Activated B cell treated with CpG ODN at 0.5 μM for 24 hours (primary cell): ENCODE measurements around the gene ENPP1. TPM values are rescaled to one million over a fixed set of nuclear protein-coding genes. Genes with fewer than 3 reads are reported as not detected.

Experiments used
- ATAC-seq: fragments of 200-7000 bp; cut with Tn5 transposase; one replicate; pipeline ENCODE4 v1.10.0; 2021; ENCODE audit warnings: low read depth, mild to moderate bottlenecking, moderate library complexity
- CTCF ChIA-PET: fragments of 350-600 bp; sonication (Branson Sonifier 250); formaldehyde crosslinking; loops from one replicate; lab custom pipeline; 2021; ENCODE audit warnings: antibody characterized with exemption; lab: Charles Lee
- POLR2A ChIA-PET: fragments of 350-600 bp; sonication (Branson Sonifier 250); formaldehyde crosslinking; loops from one replicate; lab custom pipeline; 2021; ENCODE audit warnings: antibody characterized with exemption; lab: Charles Lee
- DNase-seq: peaks from one replicate; pipeline ENCODE4 v3.0.0; 2022
- H3K27ac Mint-ChIP-seq: one replicate; pipeline ENCODE4 v1.8.0; 2020; ENCODE audit warnings: mixed read lengths
- H3K27me3 Mint-ChIP-seq: one replicate; pipeline ENCODE4 v1.8.0; 2021; ENCODE audit warnings: mixed read lengths
- H3K36me3 Mint-ChIP-seq: one replicate; pipeline ENCODE4 v1.8.0; 2021; ENCODE audit warnings: low read depth, mixed read lengths
- H3K4me1 Mint-ChIP-seq: one replicate; pipeline ENCODE4 v1.8.0; 2021; ENCODE audit warnings: mixed read lengths
- H3K4me3 Mint-ChIP-seq: one replicate; pipeline ENCODE4 v1.8.0; 2020; ENCODE audit warnings: mild to moderate bottlenecking, mixed read lengths
- H3K9me3 Mint-ChIP-seq: one replicate; pipeline ENCODE4 v1.8.0; 2020; ENCODE audit warnings: mixed read lengths
- intact Hi-C: fragments of 100-400 bp; cut with micrococcal nuclease; formaldehyde crosslinking; loops from one replicate; pipeline ENCODE4 v1.15.1; 2024
- total RNA-seq: library from RNA; stranded (reverse); gene quantifications from 2 replicates; pipeline ENCODE4 v1.2.3, GENCODE V29; 2022
- TF ChIP-seq, protein P1 (sequence below): fragments of 200-600 bp; IDR thresholded peaks from one replicate; pipeline ENCODE4 v1.8.0; 2022; ENCODE audit warnings: antibody characterized with exemption, mild to moderate bottlenecking

The ENPP1 gene
- total RNA-seq, 1 donor from 2014 or later, result 1.3 TPM

DNA sequence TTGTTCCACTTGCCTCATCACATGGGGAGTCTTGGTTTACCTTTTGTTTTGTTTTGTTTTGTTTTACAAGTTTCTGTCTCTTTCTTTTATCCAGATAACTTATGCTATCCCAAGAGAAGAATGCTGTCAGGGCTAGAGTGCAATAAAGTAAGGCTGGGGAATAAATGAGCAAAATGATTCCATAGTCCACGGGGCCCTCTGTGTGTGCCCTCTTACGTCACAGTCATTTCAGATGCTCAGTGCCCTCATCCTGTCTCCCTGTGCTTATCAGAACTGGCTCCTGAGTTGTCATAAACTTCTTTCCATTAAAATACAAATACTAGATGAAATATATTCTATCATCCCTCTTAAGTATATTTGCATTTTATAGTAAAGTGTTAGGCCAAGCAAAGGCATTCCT, 30.8 kb upstream of the ENPP1 start:
- CTCF ChIA-PET, result no interaction called here
- POLR2A ChIA-PET, result no interaction called here
- H3K27ac Mint-ChIP-seq, result no peak overlapping the region
- no peak overlapping the region for H3K4me3 Mint-ChIP-seq
- H3K9me3 Mint-ChIP-seq, result no peaks in the 10 kb centered on the region
- TF ChIP-seq, protein P1, sequence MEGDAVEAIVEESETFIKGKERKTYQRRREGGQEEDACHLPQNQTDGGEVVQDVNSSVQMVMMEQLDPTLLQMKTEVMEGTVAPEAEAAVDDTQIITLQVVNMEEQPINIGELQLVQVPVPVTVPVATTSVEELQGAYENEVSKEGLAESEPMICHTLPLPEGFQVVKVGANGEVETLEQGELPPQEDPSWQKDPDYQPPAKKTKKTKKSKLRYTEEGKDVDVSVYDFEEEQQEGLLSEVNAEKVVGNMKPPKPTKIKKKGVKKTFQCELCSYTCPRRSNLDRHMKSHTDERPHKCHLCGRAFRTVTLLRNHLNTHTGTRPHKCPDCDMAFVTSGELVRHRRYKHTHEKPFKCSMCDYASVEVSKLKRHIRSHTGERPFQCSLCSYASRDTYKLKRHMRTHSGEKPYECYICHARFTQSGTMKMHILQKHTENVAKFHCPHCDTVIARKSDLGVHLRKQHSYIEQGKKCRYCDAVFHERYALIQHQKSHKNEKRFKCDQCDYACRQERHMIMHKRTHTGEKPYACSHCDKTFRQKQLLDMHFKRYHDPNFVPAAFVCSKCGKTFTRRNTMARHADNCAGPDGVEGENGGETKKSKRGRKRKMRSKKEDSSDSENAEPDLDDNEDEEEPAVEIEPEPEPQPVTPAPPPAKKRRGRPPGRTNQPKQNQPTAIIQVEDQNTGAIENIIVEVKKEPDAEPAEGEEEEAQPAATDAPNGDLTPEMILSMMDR, result no peak
- peaks cover 4% of the 10 kb centered on the region for H3K27me3 Mint-ChIP-seq
- ATAC-seq (no peak), DNase-seq (no peak)
- intact Hi-C loops, result no loop called here
- no peaks in the 10 kb centered on the region for H3K4me1 Mint-ChIP-seq
- no peaks in the 10 kb centered on the region for H3K36me3 Mint-ChIP-seq

DNA sequence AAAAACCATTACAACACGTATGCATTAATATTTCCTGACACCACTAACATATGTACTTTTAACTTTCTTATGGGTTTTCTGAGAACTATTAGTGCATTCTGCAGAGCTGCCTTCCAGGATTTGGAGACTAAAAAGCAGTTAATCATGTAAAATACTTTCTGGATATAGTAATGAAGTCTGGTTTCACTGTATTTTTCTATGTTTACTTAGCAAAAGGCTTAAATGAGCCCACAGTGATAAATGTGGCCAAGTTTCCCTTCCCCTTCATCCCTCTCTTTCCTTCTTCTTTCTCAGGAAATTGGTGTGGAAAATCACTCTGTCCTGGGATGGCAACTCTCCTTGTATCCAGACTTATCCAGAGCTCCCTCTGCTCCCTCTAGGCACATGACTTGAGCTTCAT, 29.7 kb upstream of the ENPP1 start:
- DNase-seq (no peak), ATAC-seq (no peak)
- no peaks in the 10 kb centered on the region for H3K27me3 Mint-ChIP-seq
- no peaks in the 10 kb centered on the region for H3K9me3 Mint-ChIP-seq
- intact Hi-C loops, result no loop called here
- no peak overlapping the region for H3K27ac Mint-ChIP-seq
- no peaks in the 10 kb centered on the region for H3K4me1 Mint-ChIP-seq
- no peak overlapping the region for H3K4me3 Mint-ChIP-seq
- no peaks in the 10 kb centered on the region for H3K36me3 Mint-ChIP-seq
- CTCF ChIA-PET, result no interaction called here
- POLR2A ChIA-PET, result no interaction called here
- TF ChIP-seq, protein P1, result no peak

DNA sequence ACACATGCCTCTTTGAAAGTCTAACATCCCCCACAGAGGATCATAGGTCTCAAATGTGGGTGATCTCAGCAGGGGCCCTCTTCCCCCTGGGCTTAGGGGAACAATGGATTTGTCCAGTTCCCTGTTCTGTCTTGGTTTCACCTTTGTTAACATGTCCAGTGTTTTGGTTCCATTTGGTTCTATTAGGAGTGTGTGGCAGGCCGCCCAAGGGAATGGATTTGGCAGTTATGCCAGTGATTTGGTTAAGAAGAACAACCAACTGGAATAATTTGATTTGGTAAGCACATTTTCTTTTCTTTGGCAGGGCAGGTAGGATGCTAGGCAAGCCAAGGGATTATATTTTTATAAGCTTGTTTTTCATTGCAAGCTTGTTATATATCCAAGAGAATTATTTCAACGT, 28.5 kb upstream of the ENPP1 start:
- CTCF ChIA-PET, result no interaction called here
- H3K9me3 Mint-ChIP-seq, result no peaks in the 10 kb centered on the region
- H3K36me3 Mint-ChIP-seq, result no peaks in the 10 kb centered on the region
- intact Hi-C loops, result no loop called here
- H3K4me1 Mint-ChIP-seq, result no peaks in the 10 kb centered on the region
- ATAC-seq (no peak), DNase-seq (no peak)
- TF ChIP-seq, protein P1, result no peak
- H3K4me3 Mint-ChIP-seq, result no peak overlapping the region
- POLR2A ChIA-PET, result no interaction called here
- H3K27ac Mint-ChIP-seq, result no peak overlapping the region
- no peaks in the 10 kb centered on the region for H3K27me3 Mint-ChIP-seq

DNA sequence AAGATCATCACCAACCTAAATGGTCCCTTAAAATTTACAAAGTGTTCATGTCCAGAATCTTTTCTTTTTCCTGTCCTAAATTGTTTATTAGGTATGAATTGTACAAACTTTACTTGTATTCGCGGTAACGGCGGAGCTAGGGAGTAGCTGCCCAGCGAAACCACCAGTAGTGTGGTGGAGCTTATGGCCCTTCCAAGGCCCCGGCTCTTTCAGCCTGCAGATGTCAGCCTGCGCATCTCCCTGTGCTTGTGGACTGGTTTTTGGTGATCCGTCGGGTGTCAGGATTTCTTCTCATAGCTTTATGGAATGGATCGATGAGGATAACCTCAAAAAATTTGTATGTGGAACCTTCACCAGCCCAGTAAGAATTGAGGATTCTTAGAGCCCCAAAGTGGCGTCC, 27.2 kb upstream of the ENPP1 start:
- ChIA-PET CTCF (no interaction called here), POLR2A (no interaction called here)
- H3K36me3 Mint-ChIP-seq, result no peaks in the 10 kb centered on the region
- no peaks in the 10 kb centered on the region for H3K9me3 Mint-ChIP-seq
- no peak for DNase-seq
- no peak overlapping the region for H3K4me3 Mint-ChIP-seq
- H3K4me1 Mint-ChIP-seq, result no peaks in the 10 kb centered on the region
- H3K27ac Mint-ChIP-seq, result no peak overlapping the region
- peaks cover 4% of the 10 kb centered on the region for H3K27me3 Mint-ChIP-seq
- ATAC-seq, result no peak
- TF ChIP-seq, protein P1, result no peak
- intact Hi-C loops, result no loop called here

DNA sequence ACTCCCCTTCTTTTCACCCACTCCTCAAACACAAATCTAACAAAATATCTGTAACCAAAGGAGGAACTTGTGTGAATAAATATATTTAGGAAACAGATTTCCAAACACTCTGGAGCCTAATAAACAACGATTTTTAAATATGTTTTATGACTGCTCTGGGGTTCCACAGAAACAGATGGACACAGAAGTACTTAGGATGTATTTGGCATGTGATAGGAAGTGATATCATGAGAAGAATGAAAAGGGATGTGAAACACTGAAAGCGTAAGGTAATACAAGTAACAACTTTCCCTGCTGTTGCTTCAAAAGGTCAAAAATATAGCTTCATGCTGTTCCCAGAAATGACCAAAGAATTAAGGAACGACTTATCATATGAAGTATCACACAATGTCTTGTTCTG, 26.1 kb upstream of the ENPP1 start:
- TF ChIP-seq, protein P1, result no peak
- no peak for DNase-seq
- ATAC-seq, result no peak
- Mint-ChIP-seq H3K4me1 (no peaks in the 10 kb centered on the region), H3K36me3 (no peaks in the 10 kb centered on the region), H3K27ac (no peak overlapping the region), H3K9me3 (peaks cover 3% of the 10 kb centered on the region), H3K27me3 (peaks cover 4% of the 10 kb centered on the region), H3K4me3 (no peak overlapping the region)
- CTCF ChIA-PET, result interaction anchor here (2.2 kb wide), 1 partner anchor 128 kb away, joined by 7 read pairs; no protein-coding TSS in a partner anchor
- POLR2A ChIA-PET, result no interaction called here
- intact Hi-C loops, result loop anchor here (1.0 kb wide), 1 partner anchor 129 kb away; no protein-coding TSS in a partner anchor
